B cell (primary cell): ENCODE measurements around the gene CFH. TPM values are rescaled to one million over a fixed set of nuclear protein-coding genes. Genes with fewer than 3 reads are reported as not detected.
"Not testable (repeated sequence)": the region's sequence is repeated elsewhere in the genome, so short reads cannot be mapped to it uniquely, and the experiment has no call there.

ENCODE experiments used
- ATAC-seq: fragments of 200-7000 bp; cut with Tn5 transposase; one replicate; pipeline ENCODE4 v1.10.0; 2021; ENCODE audit warnings: low read depth, mild to moderate bottlenecking, moderate number of reproducible peaks, moderate library complexity
- CTCF ChIA-PET: fragments of 350-600 bp; sonication (Branson Sonifier 250); formaldehyde crosslinking; loops from one replicate; lab custom pipeline; 2021; ENCODE audit warnings: antibody characterized with exemption, inconsistent platforms; lab: Charles Lee
- POLR2A ChIA-PET: fragments of 350-600 bp; sonication (Branson Sonifier 250); formaldehyde crosslinking; loops from one replicate; lab custom pipeline; 2021; ENCODE audit warnings: antibody characterized with exemption; lab: Charles Lee
- DNase-seq: peaks from one replicate; pipeline ENCODE4 v3.0.0; 2013
- H2AFZ ChIP-seq: 2 replicates; pipeline ENCODE4 v1.6.1; 2012; ENCODE audit warnings: mild to moderate bottlenecking, low read depth, low read length; ENCODE audit not compliant: insufficient read depth, poor library complexity, severe bottlenecking
- H3K27ac ChIP-seq, 2 donors: 1 replicate in 1 of 2; 2 replicates in 1 of 2; pipeline ENCODE4 v1.5.1; 2012 to 2013; ENCODE audit warnings: low read length in 2 of 2, mild to moderate bottlenecking in 2 of 2, moderate library complexity in 1 of 2
- H3K27me3 ChIP-seq, 4 experiments: fragments of 200-600 bp in 1 of 4; sonication (generic) in 1 of 4; replicated peaks in 1 of 4; 1 replicate in 2 of 4; 2 replicates in 2 of 4; pipeline versions ENCODE4 v1.6.1 to v1.7.0; 2013 to 2016; ENCODE audit warnings: low read length in 3 of 4, mild to moderate bottlenecking in 2 of 4, mixed read lengths in 1 of 4, moderate library complexity in 1 of 4; ENCODE audit not compliant: insufficient read depth in 4 of 4, control insufficient read depth in 3 of 4; ENCODE audit errors: control extremely low read depth in 1 of 4
- H3K36me3 ChIP-seq, 2 experiments: replicated peaks in 1 of 2; 1 replicate in 1 of 2; 2 replicates in 1 of 2; pipeline versions ENCODE4 v1.6.1 to v1.7.1; 2013; ENCODE audit warnings: low read length in 1 of 2; ENCODE audit not compliant: insufficient read depth in 2 of 2, control insufficient read depth in 1 of 2; ENCODE audit errors: control extremely low read depth in 1 of 2, extremely low read depth in 1 of 2
- H3K4me1 ChIP-seq, 2 donors: fragments of 200-600 bp in 1 of 2; sonication (generic) in 1 of 2; 1 replicate in 1 of 2; 2 replicates in 1 of 2; pipeline versions ENCODE4 v1.5.1 to v1.6.1; 2013 to 2017; ENCODE audit warnings: low read length in 2 of 2; ENCODE audit not compliant: control insufficient read depth in 2 of 2, insufficient read depth in 2 of 2
- H3K4me2 ChIP-seq: replicated peaks from 2 replicates; pipeline ENCODE3; 2012; ENCODE audit warnings: mild to moderate bottlenecking, low read depth, low read length; ENCODE audit not compliant: poor library complexity, severe bottlenecking
- H3K4me3 ChIP-seq, 5 experiments: fragments of 200-600 bp in 1 of 5; sonication (generic) in 1 of 5; 1 replicate in 3 of 5; 2 replicates in 2 of 5; pipeline versions ENCODE4 v1.5.1 to v1.7.0; 2011 to 2016; ENCODE audit warnings: low read length in 4 of 5, mild to moderate bottlenecking in 4 of 5, low read depth in 2 of 5, control low read depth in 1 of 5, moderate library complexity in 1 of 5; ENCODE audit not compliant: insufficient read depth in 1 of 5; ENCODE audit errors: control extremely low read depth in 1 of 5, extremely low read depth in 1 of 5
- H3K79me2 ChIP-seq: fragments of 200-600 bp; sonication (generic); one replicate; pipeline ENCODE4 v1.6.0; 2016; ENCODE audit warnings: low read length; ENCODE audit not compliant: control insufficient read depth, insufficient read depth
- H3K9ac ChIP-seq: fragments of 200-600 bp; sonication (generic); 2 replicates; pipeline ENCODE4 v1.6.1; 2017; ENCODE audit warnings: mild to moderate bottlenecking, low read length, moderate library complexity
- H3K9me3 ChIP-seq, 3 donors: one replicate each; pipeline versions ENCODE4 v1.6.1 to v1.7.1; 2013; ENCODE audit warnings: low read length in 2 of 3; ENCODE audit not compliant: control insufficient read depth in 2 of 3, insufficient read depth in 1 of 3; ENCODE audit errors: control extremely low read depth in 1 of 3
- H4K20me1 ChIP-seq: 2 replicates; pipeline ENCODE4 v1.6.0; 2012; ENCODE audit warnings: mild to moderate bottlenecking, low read length; ENCODE audit not compliant: insufficient read depth, control insufficient read depth, poor library complexity, severe bottlenecking
- H3K27ac Mint-ChIP-seq: one replicate; pipeline ENCODE4 v1.8.0; 2021; ENCODE audit warnings: mixed read lengths
- H3K27me3 Mint-ChIP-seq: one replicate; pipeline ENCODE4 v1.8.0; 2021; ENCODE audit warnings: mixed read lengths
- H3K4me1 Mint-ChIP-seq: one replicate; pipeline ENCODE4 v1.8.0; 2021; ENCODE audit warnings: mixed read lengths
- H3K4me3 Mint-ChIP-seq: one replicate; pipeline ENCODE4 v1.8.0; 2021; ENCODE audit warnings: mixed read lengths
- H3K9me3 Mint-ChIP-seq: one replicate; pipeline ENCODE4 v1.8.0; 2022; ENCODE audit warnings: mixed read lengths; ENCODE audit not compliant: insufficient read depth
- CTCF ChIP-seq: fragments of 200-600 bp; IDR thresholded peaks from one replicate; pipeline ENCODE4 v1.8.0; 2022; ENCODE audit warnings: antibody characterized with exemption, mild to moderate bottlenecking
- EZH2 ChIP-seq: IDR thresholded peaks from 2 replicates; pipeline ENCODE4 v1.6.1; 2012; ENCODE audit warnings: borderline replicate concordance, low read depth, mild to moderate bottlenecking, moderate library complexity, low read length; ENCODE audit not compliant: insufficient read depth, poor library complexity, severe bottlenecking
- WGBS: methylation state at CpG from one replicate; pipeline ENCODE4 v1.1.5; 2013; ENCODE audit warnings: missing lambda C conversion rate; ENCODE audit not compliant: insufficient coverage; 5-methylcytosine and 5-hydroxymethylcytosine counted together
- intact Hi-C: fragments of 100-400 bp; cut with micrococcal nuclease; formaldehyde crosslinking; loops from one replicate; pipeline ENCODE4 v1.10.0; 2022
- polyA plus RNA-seq: library from polyadenylated mRNA; depleted of rRNA; stranded (reverse); fragments of >200 nt; gene quantifications from 2 replicates; pipeline ENCODE4 v1.2.3, GENCODE V29; 2012
- total RNA-seq, 2 donors: library from RNA; stranded (reverse); fragments of 120-200 nt in 1 of 2; gene quantifications; 1 replicate in 1 of 2; 2 replicates in 1 of 2; pipeline versions ENCODE4 v1.2.3 to v1.2.4, GENCODE V29; 2013 to 2022

The CFH gene
- total and polyA plus RNA-seq, 2 donors (not counting 1 experiment from before 2014, with no cell fraction given), result not detected

GRCh38 chr1:196738730-196739129 is 86.9 kb downstream of the CFH start:
- no peaks in the 10 kb centered on the region for H3K79me2 ChIP-seq
- Mint-ChIP-seq H3K27me3 (no peaks in the 10 kb centered on the region), H3K27ac (no peak overlapping the region), H3K4me1 (no peaks in the 10 kb centered on the region), H3K9me3 (peaks cover 6% of the 10 kb centered on the region), H3K4me3 (no peak overlapping the region)
- TF ChIP-seq CTCF (no peak), EZH2 (no peak)
- ATAC-seq, result no peak
- ChIA-PET POLR2A (no interaction called here), CTCF (no interaction called here)
- H3K4me1 ChIP-seq, result no peaks in the 10 kb centered on the region
- H3K27me3 ChIP-seq, result no peaks in the 10 kb centered on the region
- H3K9me3 ChIP-seq, result peaks cover 0 to 12% (median 8%) of the 10 kb centered on the region in 3 donors
- intact Hi-C loops, result no loop called here
- H3K4me3 ChIP-seq, result no peak overlapping the region
- H3K4me2 ChIP-seq, result no peak overlapping the region
- H2AFZ ChIP-seq, result no peak overlapping the region
- H3K27ac ChIP-seq, result no peak overlapping the region
- no peaks in the 10 kb centered on the region for H3K36me3 ChIP-seq
- H4K20me1 ChIP-seq, result no peaks in the 10 kb centered on the region
- H3K9ac ChIP-seq, result no peak overlapping the region
- DNase-seq, result no peak

- H3K27me3 ChIP-seq, POLR2A ChIA-PET, H2AFZ ChIP-seq, H3K4me3 Mint-ChIP-seq, H3K36me3 ChIP-seq, H3K27me3 Mint-ChIP-seq, H3K9me3 Mint-ChIP-seq, H3K27ac ChIP-seq, H3K9ac ChIP-seq, DNase-seq, H4K20me1 ChIP-seq, H3K27ac Mint-ChIP-seq, CTCF ChIA-PET, H3K9me3 ChIP-seq, ATAC-seq, H3K4me3 ChIP-seq, intact Hi-C loops, H3K4me1 Mint-ChIP-seq, H3K4me2 ChIP-seq, H3K79me2 ChIP-seq, H3K4me1 ChIP-seq: not testable (repeated sequence)
- WGBS, result no CpG with 5 or more reads among the region's 6 CpGs
Observed at GRCh38 chr1:196743244-196743643, 91.4 kb downstream of the CFH start.

- H3K9me3 ChIP-seq, DNase-seq, H3K79me2 ChIP-seq, H3K36me3 ChIP-seq, H3K4me1 Mint-ChIP-seq, H2AFZ ChIP-seq, H3K27me3 Mint-ChIP-seq, H3K27ac Mint-ChIP-seq, intact Hi-C loops, ATAC-seq, H3K4me3 ChIP-seq, H3K4me1 ChIP-seq, H4K20me1 ChIP-seq, H3K27me3 ChIP-seq, CTCF ChIA-PET, H3K9ac ChIP-seq, H3K9me3 Mint-ChIP-seq, H3K4me2 ChIP-seq, H3K4me3 Mint-ChIP-seq, POLR2A ChIA-PET, H3K27ac ChIP-seq: not testable (repeated sequence)
- no CpG with 5 or more reads among the region's 4 CpGs for WGBS
Observed at GRCh38 chr1:196765019-196765740, 113.3 kb downstream of the CFH start.
